ENCODE measurements around the gene STEEP1. TPM values are rescaled to one million over a fixed set of nuclear protein-coding genes. Genes with fewer than 3 reads are reported as not detected.

Gene STEEP1
- total RNA-seq, 1 donor: 29.0 TPM

DNA sequence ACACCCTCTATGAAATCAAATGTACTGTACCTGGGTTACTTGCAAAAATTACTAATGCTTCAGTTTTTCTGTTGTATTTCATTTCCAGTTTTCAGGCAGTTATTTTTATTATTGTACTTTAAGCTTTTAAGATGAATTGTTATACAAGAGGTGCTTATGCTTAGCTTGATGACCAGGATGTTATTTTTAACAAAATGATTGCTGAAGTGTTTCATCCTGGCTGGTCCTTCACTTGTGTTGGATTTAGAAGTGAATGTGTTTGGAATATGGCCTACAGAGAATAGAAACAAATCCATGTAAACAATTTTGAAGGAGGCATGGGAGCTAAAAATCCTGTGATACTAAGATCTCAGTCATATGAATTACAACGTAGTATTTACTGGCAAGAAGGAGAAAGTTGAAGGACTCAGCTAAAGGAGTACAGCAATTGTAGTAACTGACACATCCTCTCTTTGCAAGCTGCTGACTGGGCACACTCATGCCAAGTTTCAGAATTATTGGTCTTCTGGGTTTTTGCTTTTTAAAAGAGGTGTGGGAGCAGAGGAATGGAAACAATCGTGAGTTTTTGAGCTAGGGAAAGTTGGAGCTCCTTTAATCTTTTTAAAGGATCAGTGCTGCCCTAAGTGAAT lies 18.3 kb upstream of the STEEP1 start:
- Histone ChIP-seq H3K9me3 (ENCODE audit: low read depth, low read length) (no peaks in the 10 kb centered on the region), H3K4me1 (ENCODE audit: insufficient read depth, low read length) (no peaks in the 10 kb centered on the region), H3K79me2 (ENCODE audit: insufficient read depth, low read length) (no peaks in the 10 kb centered on the region), H2AFZ (ENCODE audit: low read length) (no peak overlapping the region), H3K27me3 (ENCODE audit: insufficient read depth, low read length) (no peaks in the 10 kb centered on the region), H3K27ac (ENCODE audit: low read depth, low read length) (no peak overlapping the region), H3K36me3 (ENCODE audit: insufficient read depth, low read length) (peaks cover 19% of the 10 kb centered on the region), H3K4me3 (ENCODE audit: insufficient read depth, low read length) (no peak overlapping the region), H4K20me1 (ENCODE audit: insufficient read depth, low read length) (no peaks in the 10 kb centered on the region), H3K4me2 (ENCODE audit: insufficient read depth, low read length) (no peak overlapping the region)
- TF ChIP-seq, protein P1, sequence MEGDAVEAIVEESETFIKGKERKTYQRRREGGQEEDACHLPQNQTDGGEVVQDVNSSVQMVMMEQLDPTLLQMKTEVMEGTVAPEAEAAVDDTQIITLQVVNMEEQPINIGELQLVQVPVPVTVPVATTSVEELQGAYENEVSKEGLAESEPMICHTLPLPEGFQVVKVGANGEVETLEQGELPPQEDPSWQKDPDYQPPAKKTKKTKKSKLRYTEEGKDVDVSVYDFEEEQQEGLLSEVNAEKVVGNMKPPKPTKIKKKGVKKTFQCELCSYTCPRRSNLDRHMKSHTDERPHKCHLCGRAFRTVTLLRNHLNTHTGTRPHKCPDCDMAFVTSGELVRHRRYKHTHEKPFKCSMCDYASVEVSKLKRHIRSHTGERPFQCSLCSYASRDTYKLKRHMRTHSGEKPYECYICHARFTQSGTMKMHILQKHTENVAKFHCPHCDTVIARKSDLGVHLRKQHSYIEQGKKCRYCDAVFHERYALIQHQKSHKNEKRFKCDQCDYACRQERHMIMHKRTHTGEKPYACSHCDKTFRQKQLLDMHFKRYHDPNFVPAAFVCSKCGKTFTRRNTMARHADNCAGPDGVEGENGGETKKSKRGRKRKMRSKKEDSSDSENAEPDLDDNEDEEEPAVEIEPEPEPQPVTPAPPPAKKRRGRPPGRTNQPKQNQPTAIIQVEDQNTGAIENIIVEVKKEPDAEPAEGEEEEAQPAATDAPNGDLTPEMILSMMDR (IDR thresholded peaks at IDR 0.05; ENCODE audit: extremely low read depth, low read depth, low read length): no peak
- DNase-seq (ENCODE audit: insufficient read length, low spot score, missing footprints): no peak

DNA sequence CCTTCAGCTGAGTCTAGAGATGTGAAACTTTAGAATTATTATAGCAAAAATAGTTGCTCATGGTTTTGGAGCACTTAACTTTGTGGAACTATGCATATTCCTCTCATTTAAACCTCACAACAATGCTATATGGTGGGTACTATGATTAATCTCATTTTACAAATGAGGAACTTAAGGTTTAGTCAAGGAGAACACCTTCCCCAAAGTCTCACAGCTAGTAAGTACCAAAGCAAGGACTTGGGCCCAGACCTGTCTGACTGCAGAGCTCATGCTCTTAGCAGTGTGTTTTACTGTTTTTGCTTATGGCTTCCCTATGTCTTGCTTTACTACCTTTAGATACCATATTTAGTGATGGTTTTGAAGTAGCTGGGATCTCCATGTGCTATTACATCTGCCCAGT lies 14.2 kb upstream of the STEEP1 start:
- TF ChIP-seq, protein P1 (IDR thresholded peaks at IDR 0.05; ENCODE audit: extremely low read depth, low read depth, low read length): no peak
- no peak overlapping the region for H3K4me3 ChIP-seq (ENCODE audit: insufficient read depth, low read length)
- H3K27me3 ChIP-seq (ENCODE audit: insufficient read depth, low read length): no peaks in the 10 kb centered on the region
- no peak overlapping the region for H3K4me2 ChIP-seq (ENCODE audit: insufficient read depth, low read length)
- no peak overlapping the region for H2AFZ ChIP-seq (ENCODE audit: low read length)
- no peak overlapping the region for H3K27ac ChIP-seq (ENCODE audit: low read depth, low read length)
- H3K4me1 ChIP-seq (ENCODE audit: insufficient read depth, low read length): peaks cover 5% of the 10 kb centered on the region
- DNase-seq (ENCODE audit: insufficient read length, low spot score, missing footprints): no peak
- H3K79me2 ChIP-seq (ENCODE audit: insufficient read depth, low read length): peaks cover 15% of the 10 kb centered on the region
- H4K20me1 ChIP-seq (ENCODE audit: insufficient read depth, low read length): no peaks in the 10 kb centered on the region
- H3K9me3 ChIP-seq (ENCODE audit: low read depth, low read length): no peaks in the 10 kb centered on the region
- peaks cover 17% of the 10 kb centered on the region for H3K36me3 ChIP-seq (ENCODE audit: insufficient read depth, low read length)

DNA sequence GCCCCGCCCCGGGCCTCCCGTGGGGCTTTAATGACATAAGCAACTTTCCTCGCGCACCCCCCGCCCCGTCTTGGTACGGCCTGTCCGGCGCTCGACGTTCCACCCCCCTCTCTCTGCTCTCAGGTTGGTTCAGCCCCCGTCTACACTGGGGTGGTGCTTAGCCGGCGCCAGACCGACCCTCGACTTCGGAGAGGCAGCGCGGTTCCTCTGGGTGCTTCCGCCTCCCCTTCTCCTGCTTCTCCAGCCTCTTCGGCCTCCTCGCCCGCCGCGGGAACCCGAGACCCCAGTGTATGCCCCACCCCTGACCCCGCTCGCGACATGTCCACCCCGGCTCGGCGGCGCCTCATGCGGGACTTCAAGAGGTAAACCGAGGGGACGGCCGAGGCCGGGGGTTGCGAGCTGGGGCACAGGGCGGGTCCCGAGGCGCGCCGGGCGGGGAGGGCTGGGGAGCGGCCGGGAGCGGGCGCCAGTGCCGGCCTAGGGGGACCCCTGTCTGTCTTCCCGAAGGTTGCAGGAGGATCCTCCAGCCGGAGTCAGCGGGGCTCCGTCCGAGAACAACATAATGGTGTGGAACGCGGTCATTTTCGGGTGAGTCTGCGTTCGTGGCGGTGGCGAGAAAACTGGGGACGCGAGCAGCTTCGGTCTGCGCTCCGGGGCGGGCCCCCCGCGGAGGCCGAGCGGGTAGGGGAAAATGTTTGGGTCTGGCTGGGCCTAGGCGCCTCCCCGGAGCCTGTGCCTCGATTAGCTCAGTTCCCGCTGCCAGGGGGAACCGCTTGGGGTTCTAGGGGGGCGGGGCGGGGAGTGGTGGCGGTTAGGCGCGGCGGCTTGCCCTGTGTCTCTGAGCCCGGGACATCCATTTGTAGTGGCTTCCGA lies 9.4 kb upstream of the STEEP1 start, which contains the start of gene UBE2A:
TSS of gene UBE2A (plus strand) at position 170 of the 873 bp plus-strand sequence. CDS start at position 319, 149 bp downstream.
- Histone ChIP-seq H3K36me3 (ENCODE audit: insufficient read depth, low read length) (peaks cover 3% of the 10 kb centered on the region), H3K4me2 (ENCODE audit: insufficient read depth, low read length) (peak within 1 kb of the TSS; percentile 80), H3K27ac (ENCODE audit: low read depth, low read length) (peak within 1 kb of the TSS; percentile 58), H4K20me1 (ENCODE audit: insufficient read depth, low read length) (no peaks in the 10 kb centered on the region), H3K4me3 (ENCODE audit: insufficient read depth, low read length) (peak within 1 kb of the TSS; percentile 79), H3K27me3 (ENCODE audit: insufficient read depth, low read length) (no peaks in the 10 kb centered on the region), H3K4me1 (ENCODE audit: insufficient read depth, low read length) (peaks cover 5% of the 10 kb centered on the region), H2AFZ (ENCODE audit: low read length) (peak within 1 kb of the TSS; percentile 85), H3K79me2 (ENCODE audit: insufficient read depth, low read length) (peaks cover 15% of the 10 kb centered on the region), H3K9me3 (ENCODE audit: low read depth, low read length) (no peaks in the 10 kb centered on the region)
- TF ChIP-seq, protein P1 (IDR thresholded peaks at IDR 0.05; ENCODE audit: extremely low read depth, low read depth, low read length): peak; percentile 9
- DNase-seq (ENCODE audit: insufficient read length, low spot score, missing footprints): peak; percentile 96

All from osteoblast (primary cell).